HG03457 (cell line): ENCODE data around the gene CES4A.
"Not testable (repeated sequence)": the region's sequence is repeated elsewhere in the genome, so short reads cannot be mapped to it uniquely, and the experiment has no call there.

Experiments used
- ATAC-seq: cut with Tn5 transposase; IDR thresholded peaks from one replicate; pipeline ENCODE4 v1.9.1; 2021; ENCODE audit warnings: moderate number of reproducible peaks; ENCODE audit not compliant: unreplicated experiment

Gene CES4A

DNA sequence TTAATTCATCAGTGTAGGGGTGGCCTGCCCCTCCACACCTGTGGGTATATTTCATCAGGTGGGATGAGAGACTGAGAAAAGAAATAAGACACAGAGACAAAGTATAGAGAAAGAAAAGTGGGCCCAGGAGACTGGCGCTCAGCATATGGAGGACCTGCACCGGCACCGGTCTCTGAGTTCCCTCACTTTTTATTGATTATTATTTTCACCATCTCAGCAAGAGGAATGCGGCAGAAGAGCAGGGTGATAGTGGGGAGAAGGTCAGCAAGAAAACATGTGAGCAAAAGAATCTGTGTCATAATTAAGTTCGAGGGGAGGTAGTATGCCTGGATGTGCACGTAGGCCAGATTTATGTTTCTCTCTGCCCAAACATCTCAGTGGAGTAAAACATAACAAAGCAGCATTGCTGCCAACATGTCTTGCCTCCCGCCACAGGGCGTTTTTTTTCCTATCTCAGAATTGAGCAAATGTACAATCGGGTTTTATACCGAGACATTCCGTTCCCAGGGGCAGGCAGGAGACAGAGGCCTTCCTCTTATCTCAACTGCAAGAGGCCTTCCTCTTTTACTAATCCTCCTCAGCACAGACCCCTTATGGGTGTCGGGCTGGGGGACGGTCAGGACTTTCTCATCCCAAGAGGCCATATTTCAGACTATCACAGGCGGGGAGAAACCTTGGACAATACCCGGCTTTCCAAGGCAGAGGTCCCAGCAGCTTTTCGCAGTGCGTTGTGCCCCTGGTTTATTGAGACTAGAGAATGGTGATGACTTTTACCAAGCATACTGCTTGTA is 32.8 kb upstream of the CES4A start:
- not testable (repeated sequence) for ATAC-seq

- not testable (repeated sequence) for ATAC-seq
These were observed 32.3 kb upstream of the CES4A start for GRCh38 chr16:66956154-66956457.

GRCh38 chr16:66958857-66959703 is 29.3 kb upstream of the CES4A start:
- ATAC-seq: no peak

- no peak for ATAC-seq
These were observed 28.7 kb upstream of the CES4A start for GRCh38 chr16:66959704-66960161.

DNA sequence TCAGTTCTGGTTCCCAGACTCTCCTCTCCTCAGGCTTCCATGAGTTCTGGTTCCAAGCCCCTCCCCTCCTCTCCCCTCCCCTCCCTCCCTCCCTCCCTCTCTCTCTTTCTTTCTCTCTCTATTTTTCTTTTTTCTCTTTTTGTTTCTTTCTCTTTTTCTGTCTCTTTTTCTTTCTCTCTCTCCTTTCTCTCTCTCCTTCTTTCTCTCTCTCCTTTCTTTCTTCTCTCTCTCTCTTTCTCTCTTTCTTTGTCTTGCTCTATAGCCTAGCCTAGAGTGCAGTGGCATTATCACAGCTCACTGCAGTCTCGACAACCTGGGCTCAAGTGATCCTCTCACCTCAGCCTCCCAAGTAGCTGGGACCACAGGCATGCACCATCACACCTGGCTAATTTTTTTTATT is 28.1 kb upstream of the CES4A start:
- ATAC-seq: no peak

- ATAC-seq: peak; percentile 63
These were observed 27.2 kb upstream of the CES4A start, which contains the start of gene CES3 for GRCh38 chr16:66961065-66961744. Gene CES3 (plus strand): TSS chr16:66961266. CDS start chr16:66961308, 42 bp downstream.

DNA sequence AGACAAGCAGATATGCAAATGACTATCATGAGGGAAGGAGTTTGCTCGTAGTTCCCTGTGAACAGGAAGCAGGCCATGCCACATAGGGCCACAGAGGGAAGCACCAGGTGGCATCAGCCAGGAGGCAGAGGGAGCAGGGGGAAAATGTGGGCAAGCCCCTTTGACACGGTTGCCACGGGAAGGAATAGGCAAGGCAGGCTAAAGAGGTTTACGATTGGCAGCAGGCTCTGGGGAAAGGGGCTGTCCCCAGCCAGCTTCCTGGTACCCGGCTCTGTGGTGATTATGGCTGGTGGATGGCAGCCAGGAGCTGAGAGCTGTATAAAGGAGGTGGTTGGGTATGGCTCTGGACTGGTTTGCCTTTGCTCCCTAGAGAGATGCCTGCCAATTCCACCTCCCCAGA is 26.5 kb upstream of the CES4A start:
- ATAC-seq: no peak

DNA sequence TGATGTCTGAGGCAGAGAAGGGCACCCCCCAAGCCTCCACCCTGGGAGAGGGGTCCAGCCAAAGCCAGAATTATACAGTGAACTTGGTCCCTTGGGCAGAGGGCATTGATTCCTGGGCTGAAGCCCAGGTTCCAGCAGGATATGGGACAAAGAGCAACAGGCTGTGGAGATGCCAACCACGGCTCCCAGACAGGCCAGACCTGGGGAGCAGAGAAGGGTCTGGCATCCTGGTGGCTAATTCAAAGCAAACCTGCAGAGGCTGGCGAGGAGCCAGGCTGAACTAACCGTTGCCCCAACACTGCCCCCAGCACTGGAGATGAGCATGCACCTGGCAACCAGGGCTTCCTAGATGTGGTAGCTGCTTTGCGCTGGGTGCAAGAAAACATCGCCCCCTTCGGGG is 24.3 kb upstream of the CES4A start:
- no peak for ATAC-seq

GRCh38 chr16:66968847-66969246 is 19.5 kb upstream of the CES4A start:
- ATAC-seq: no peak

GRCh38 chr16:66970775-66971720 is 17.3 kb upstream of the CES4A start:
- no peak for ATAC-seq

GRCh38 chr16:66972983-66973382 is 15.4 kb upstream of the CES4A start:
- no peak for ATAC-seq

GRCh38 chr16:66973716-66974115 is 14.7 kb upstream of the CES4A start:
- no peak for ATAC-seq

- ATAC-seq: not testable (repeated sequence)
These were observed 14.0 kb upstream of the CES4A start for GRCh38 chr16:66974156-66974931.

GRCh38 chr16:66974932-66975246 is 13.5 kb upstream of the CES4A start:
- ATAC-seq: not testable (repeated sequence)

GRCh38 chr16:66975302-66975893 is 13.0 kb upstream of the CES4A start:
- ATAC-seq: no peak

DNA sequence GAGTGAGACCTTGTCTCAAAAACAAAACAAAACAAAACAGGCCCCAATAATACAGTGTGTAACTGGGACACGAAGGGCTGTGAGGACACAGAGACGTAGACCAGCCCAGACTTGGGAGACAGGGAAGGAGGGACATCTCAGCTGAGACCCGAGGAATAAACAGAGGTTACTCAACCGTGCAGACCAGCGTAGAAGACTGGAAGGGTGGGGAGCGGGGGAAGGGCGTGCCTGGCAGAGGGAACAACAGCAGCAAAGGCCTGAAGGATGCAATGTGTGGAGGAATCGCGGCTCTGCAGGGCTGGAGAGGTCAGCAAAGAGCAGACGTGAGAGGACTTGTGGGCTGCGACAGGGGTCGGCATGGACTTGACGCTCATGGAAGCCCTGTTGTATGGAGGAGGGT is 11.6 kb upstream of the CES4A start:
- ATAC-seq: no peak

DNA sequence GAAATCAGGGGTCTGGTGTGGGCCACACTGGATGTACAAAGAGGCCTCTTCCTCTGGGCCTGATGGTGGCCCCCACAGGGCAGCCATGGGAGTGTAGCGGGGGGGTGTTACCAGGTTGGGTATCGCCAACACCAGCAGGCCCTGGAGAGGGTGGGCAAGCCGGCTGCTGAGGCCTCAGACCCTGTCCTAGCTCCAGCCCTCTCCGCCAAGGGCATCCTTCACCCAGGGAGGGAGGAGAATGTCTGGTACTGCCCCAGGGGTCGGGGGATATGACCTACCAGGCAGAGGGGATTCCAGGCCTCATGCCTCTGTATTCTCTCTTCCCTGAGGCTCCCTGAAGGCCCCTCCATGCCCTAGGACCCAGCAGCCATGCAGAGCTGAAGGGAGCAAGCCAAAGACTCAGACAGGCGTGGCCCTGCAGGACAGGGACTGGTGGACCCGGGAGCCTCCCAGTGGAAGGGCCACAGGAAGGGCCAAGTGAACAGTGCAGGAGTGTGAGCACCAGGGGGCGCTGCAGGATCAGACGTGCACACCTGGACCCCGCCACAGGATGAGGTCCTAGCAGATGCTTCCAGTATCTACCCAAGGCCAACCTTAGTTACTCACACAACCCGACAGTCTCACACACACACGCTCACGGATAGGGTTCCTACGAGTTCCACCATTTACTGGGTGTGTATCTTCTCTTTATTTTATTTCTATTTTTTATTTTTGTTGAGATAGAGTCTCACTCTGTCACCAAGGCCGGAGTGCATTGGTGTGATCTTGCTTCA is 10.9 kb upstream of the CES4A start:
- no peak for ATAC-seq

DNA sequence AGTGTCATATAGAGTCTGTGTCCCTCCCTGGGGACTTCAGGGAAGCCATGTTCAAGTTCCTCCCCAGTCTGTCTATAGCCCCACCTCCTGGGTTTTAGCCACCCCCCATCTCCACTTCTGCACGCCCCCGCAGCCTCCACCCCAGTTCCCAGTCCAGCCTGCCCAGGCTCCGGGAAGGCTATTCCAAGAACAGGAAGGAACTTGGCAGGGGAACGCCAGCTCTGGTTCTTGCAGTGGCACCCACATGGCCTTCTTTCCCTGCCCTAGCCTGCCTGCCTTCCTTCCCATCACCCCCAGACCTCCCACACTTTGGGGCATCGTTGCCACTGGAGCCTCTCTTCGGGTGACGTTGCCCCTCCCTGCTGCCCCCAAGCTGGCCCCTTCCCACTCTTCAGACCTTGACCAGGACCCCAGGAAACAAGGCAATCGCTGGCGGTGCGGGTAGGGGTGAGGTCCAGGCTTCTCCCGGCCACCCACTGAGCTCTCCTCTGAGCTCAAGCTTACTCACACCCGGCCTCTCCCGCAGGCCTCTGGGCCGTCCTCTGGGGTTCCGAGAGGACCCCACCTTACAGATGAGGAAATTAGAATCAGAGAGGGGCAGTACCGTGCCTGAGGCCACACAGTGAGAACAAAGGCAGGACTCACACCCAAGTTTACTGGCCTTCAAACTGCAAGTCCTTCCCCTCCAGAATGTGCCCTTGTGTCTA is 9.2 kb upstream of the CES4A start:
- ATAC-seq: no peak
